Neuronal stem cell (in vitro differentiated cells): ENCODE results near the gene URM1.

Experiments
- DNase-seq: peaks from one replicate; pipeline ENCODE4 v3.0.0-alpha.2; 2013; ENCODE audit warnings: low spot score
- H2AFZ ChIP-seq: one replicate; pipeline ENCODE4 v1.6.1; 2013; ENCODE audit warnings: mild to moderate bottlenecking, low read length, inconsistent platforms
- H2AK5ac ChIP-seq: 2 replicates; pipeline ENCODE4 v1.6.1; 2013; ENCODE audit warnings: low read depth, mild to moderate bottlenecking, inconsistent platforms, low read length, moderate library complexity, mixed read lengths
- H2BK120ac ChIP-seq: 2 replicates; pipeline ENCODE4 v1.6.1; 2013; ENCODE audit warnings: low read depth, mild to moderate bottlenecking, inconsistent platforms, low read length, moderate library complexity, mixed read lengths
- H2BK12ac ChIP-seq: one replicate; pipeline ENCODE4 v1.6.1; 2013; ENCODE audit warnings: low read length, inconsistent platforms
- H2BK15ac ChIP-seq: 2 replicates; pipeline ENCODE4 v1.6.1; 2013; ENCODE audit warnings: mild to moderate bottlenecking, low read length, inconsistent platforms, mixed read lengths
- H2BK5ac ChIP-seq: one replicate; pipeline ENCODE4 v1.6.1; 2013; ENCODE audit warnings: inconsistent platforms, mild to moderate bottlenecking, low read length, moderate library complexity
- H3K14ac ChIP-seq: one replicate; pipeline ENCODE4 v1.6.1; 2013; ENCODE audit warnings: low read length, inconsistent platforms
- H3K18ac ChIP-seq: 2 replicates; pipeline ENCODE4 v1.6.1; 2013; ENCODE audit warnings: low read length, inconsistent platforms
- H3K23ac ChIP-seq: 2 replicates; pipeline ENCODE4 v1.6.1; 2013; ENCODE audit warnings: low read depth, mild to moderate bottlenecking, mixed read lengths, low read length, inconsistent platforms; ENCODE audit not compliant: poor library complexity
- H3K27ac ChIP-seq: replicated peaks from 3 replicates; pipeline ENCODE4 v1.5.1; 2013; ENCODE audit warnings: low read length, inconsistent platforms
- H3K27me3 ChIP-seq, 3 experiments: 2 replicates each; pipeline ENCODE4 v1.6.1; 2013; ENCODE audit warnings: low read length in 3 of 3, mild to moderate bottlenecking in 2 of 3, inconsistent platforms in 1 of 3, low read depth in 1 of 3, mixed read lengths in 1 of 3, moderate library complexity in 1 of 3; ENCODE audit not compliant: control insufficient read depth in 3 of 3, insufficient read depth in 3 of 3
- H3K36me3 ChIP-seq, 2 donors: replicated peaks in 1 of 2; 2 replicates each; pipeline ENCODE4 v1.6.1; 2013; ENCODE audit warnings: low read length in 2 of 2; ENCODE audit not compliant: control insufficient read depth in 2 of 2, insufficient read depth in 2 of 2
- H3K4ac ChIP-seq: 2 replicates; pipeline ENCODE4 v1.6.1; 2013; ENCODE audit warnings: inconsistent platforms, mild to moderate bottlenecking, low read length, moderate library complexity
- H3K4me1 ChIP-seq, 2 donors: 1 replicate in 1 of 2; 2 replicates in 1 of 2; pipeline ENCODE4 v1.6.1; 2013; ENCODE audit warnings: low read length in 2 of 2, low read depth in 1 of 2; ENCODE audit not compliant: control insufficient read depth in 2 of 2, insufficient read depth in 1 of 2
- H3K4me2 ChIP-seq: one replicate; pipeline ENCODE4 v1.6.1; 2013; ENCODE audit warnings: mild to moderate bottlenecking, low read length, inconsistent platforms; ENCODE audit not compliant: insufficient read depth, poor library complexity, severe bottlenecking
- H3K4me3 ChIP-seq, 2 donors: 2 replicates each; pipeline ENCODE4 v1.5.1; 2013; ENCODE audit warnings: low read length in 2 of 2, mild to moderate bottlenecking in 2 of 2, inconsistent platforms in 1 of 2, moderate library complexity in 1 of 2
- H3K79me1 ChIP-seq: one replicate; pipeline ENCODE4 v1.6.1; 2013; ENCODE audit warnings: low read depth, mild to moderate bottlenecking, inconsistent platforms, low read length, moderate library complexity
- H3K9ac ChIP-seq: one replicate; pipeline ENCODE4 v1.6.1; 2013; ENCODE audit warnings: mild to moderate bottlenecking, low read depth, low read length, inconsistent platforms; ENCODE audit not compliant: poor library complexity
- H3K9me3 ChIP-seq, 2 donors: replicated peaks in 1 of 2; 2 replicates each; pipeline versions ENCODE3 to v1.6.1; 2013; ENCODE audit warnings: low read length in 2 of 2, mild to moderate bottlenecking in 2 of 2, inconsistent platforms in 1 of 2, low read depth in 1 of 2, mixed read lengths in 1 of 2, moderate library complexity in 1 of 2; ENCODE audit not compliant: control insufficient read depth in 2 of 2, insufficient read depth in 1 of 2
- H4K8ac ChIP-seq: one replicate; pipeline ENCODE4 v1.6.1; 2013; ENCODE audit warnings: low read depth, mild to moderate bottlenecking, inconsistent platforms, low read length, moderate library complexity
- H4K91ac ChIP-seq: one replicate; pipeline ENCODE4 v1.6.1; 2013; ENCODE audit warnings: low read length, low read depth, mild to moderate bottlenecking, inconsistent platforms; ENCODE audit not compliant: poor library complexity
- WGBS, 2 donors: extraction: QIAGEN DNeasy Blood & Tissue Kit; methylation state at CpG; one replicate each; pipeline ENCODE4 v1.1.7; 2013; ENCODE audit warnings: missing lambda C conversion rate in 2 of 2, mixed read lengths in 1 of 2; ENCODE audit not compliant: insufficient read length in 2 of 2, insufficient replicate concordance in 1 of 2; ENCODE audit errors: extremely low coverage in 2 of 2; 5-methylcytosine and 5-hydroxymethylcytosine counted together

The URM1 gene

GRCh38 chr9:128358861-128359260 lies 12.3 kb upstream of the URM1 start:
- H3K36me3 ChIP-seq: peaks cover 2 to 39% of the 10 kb centered on the region in 2 donors

GRCh38 chr9:128360826-128361225 lies 10.3 kb upstream of the URM1 start:
- no peak overlapping the region for H2AFZ ChIP-seq
- H3K79me1 ChIP-seq: no peaks in the 10 kb centered on the region
- H3K27ac ChIP-seq: no peak overlapping the region
- H3K4me3 ChIP-seq: no peak overlapping the region
- DNase-seq: no peak
- peaks cover 0 to 3% of the 10 kb centered on the region in 2 donors for H3K9me3 ChIP-seq
- no peak overlapping the region for H3K18ac ChIP-seq
- H2BK120ac ChIP-seq: no peak overlapping the region
- no peak overlapping the region for H3K9ac ChIP-seq
- no peak overlapping the region for H2AK5ac ChIP-seq
- H2BK5ac ChIP-seq: no peak overlapping the region
- H3K4me1 ChIP-seq: peaks cover 11 to 31% of the 10 kb centered on the region in 2 donors
- H3K23ac ChIP-seq: no peak overlapping the region
- H4K8ac ChIP-seq: no peak overlapping the region
- no peak overlapping the region for H3K14ac ChIP-seq
- H2BK12ac ChIP-seq: no peak overlapping the region
- H2BK15ac ChIP-seq: no peak overlapping the region
- H4K91ac ChIP-seq: no peak overlapping the region
- peaks cover under 1 to 22% of the 10 kb centered on the region in 2 donors for H3K36me3 ChIP-seq
- WGBS, 2 donors: no CpG with 5 or more reads among the region's 2 CpGs
- peaks cover 0 to 57% (median 12%) of the 10 kb centered on the region in 3 experiments for H3K27me3 ChIP-seq
- H3K4me2 ChIP-seq: no peak overlapping the region
- no peak overlapping the region for H3K4ac ChIP-seq

More at GRCh38 chr9:128358861-128359260, 12.3 kb upstream of the URM1 start:
- no peak overlapping the region for H2BK5ac ChIP-seq
- peaks cover 0 to 49% (median 11%) of the 10 kb centered on the region in 3 experiments for H3K27me3 ChIP-seq
- no peak overlapping the region for H2AK5ac ChIP-seq
- no peak overlapping the region for H2AFZ ChIP-seq
- H2BK120ac ChIP-seq: no peak overlapping the region
- no CpG with 5 or more reads among the region's 4 CpGs for WGBS, 2 donors
- no peak overlapping the region for H3K18ac ChIP-seq
- no peak overlapping the region for H3K23ac ChIP-seq
- no peak overlapping the region for H2BK12ac ChIP-seq
- no peak overlapping the region for H3K27ac ChIP-seq
- no peaks in the 10 kb centered on the region for H3K9me3 ChIP-seq
- no peak overlapping the region for H4K91ac ChIP-seq
- DNase-seq: no peak
- H4K8ac ChIP-seq: no peak overlapping the region
- H3K14ac ChIP-seq: no peak overlapping the region
- H2BK15ac ChIP-seq: no peak overlapping the region
- H3K4ac ChIP-seq: no peak overlapping the region
- H3K79me1 ChIP-seq: no peaks in the 10 kb centered on the region
- H3K9ac ChIP-seq: no peak overlapping the region
- H3K4me3 ChIP-seq: no peak overlapping the region
- peaks cover 3 to 15% of the 10 kb centered on the region in 2 donors for H3K4me1 ChIP-seq
- no peak overlapping the region for H3K4me2 ChIP-seq

GRCh38 chr9:128361296-128361985 lies 9.7 kb upstream of the URM1 start:
- no CpG with 5 or more reads among the region's 14 CpGs for WGBS, 2 donors
- Histone ChIP-seq H3K4ac (no peak overlapping the region), H4K91ac (peak overlapping the region; percentile 69), H3K9me3 (peaks cover 0 to 3% of the 10 kb centered on the region in 2 donors), H2BK12ac (no peak overlapping the region), H3K4me3 (no peak overlapping the region), H2BK15ac (no peak overlapping the region), H3K23ac (peak overlapping the region; percentile 62), H3K4me1 (peaks cover 11 to 32% of the 10 kb centered on the region in 2 donors), H3K27me3 (peaks cover 0 to 61% (median 13%) of the 10 kb centered on the region in 3 experiments), H3K14ac (no peak overlapping the region), H2AFZ (peak overlapping the region; percentile 70), H2BK120ac (no peak overlapping the region), H3K4me2 (no peak overlapping the region), H4K8ac (no peak overlapping the region), H3K36me3 (peaks cover 0 to 16% of the 10 kb centered on the region in 2 donors), H3K18ac (no peak overlapping the region), H3K79me1 (no peaks in the 10 kb centered on the region), H2BK5ac (no peak overlapping the region), H3K9ac (no peak overlapping the region), H3K27ac (no peak overlapping the region), H2AK5ac (peak overlapping the region; percentile 10)
- DNase-seq: no peak

GRCh38 chr9:128361986-128362646 lies 9.1 kb upstream of the URM1 start:
- peaks cover 0 to 68% (median 15%) of the 10 kb centered on the region in 3 experiments for H3K27me3 ChIP-seq
- no CpG with 5 or more reads among the region's 20 CpGs for whole genome bisulfite sequencing, 2 donors
- H3K4me2 ChIP-seq: peak overlapping the region; percentile 50
- H2BK5ac ChIP-seq: no peak overlapping the region
- no peak overlapping the region for H2BK120ac ChIP-seq
- no peak overlapping the region for H2BK15ac ChIP-seq
- H3K27ac ChIP-seq: no peak overlapping the region
- H3K79me1 ChIP-seq: no peaks in the 10 kb centered on the region
- peak overlapping the region; percentile 62 for H3K23ac ChIP-seq
- H3K14ac ChIP-seq: peak overlapping the region; percentile 83
- peak overlapping the region; percentile 68 for H3K18ac ChIP-seq
- H4K91ac ChIP-seq: peak overlapping the region; percentile 69
- H2BK12ac ChIP-seq: no peak overlapping the region
- H2AFZ ChIP-seq: peak overlapping the region; percentile 70
- no peak overlapping the region for H3K4ac ChIP-seq
- peak overlapping the region; percentile 68 for H3K9ac ChIP-seq
- peaks cover 0 to 15% of the 10 kb centered on the region in 2 donors for H3K36me3 ChIP-seq
- H3K9me3 ChIP-seq: peaks cover 0 to 3% of the 10 kb centered on the region in 2 donors
- peak; percentile 68 for DNase-seq
- H2AK5ac ChIP-seq: peak overlapping the region; percentile 10
- H3K4me1 ChIP-seq: peaks cover 11 to 32% of the 10 kb centered on the region in 2 donors
- H4K8ac ChIP-seq: no peak overlapping the region
- peak overlapping the region in 1 of 2 donors; percentile 57 for H3K4me3 ChIP-seq
